ENCODE measurements around the gene SPOCK1.

DNA sequence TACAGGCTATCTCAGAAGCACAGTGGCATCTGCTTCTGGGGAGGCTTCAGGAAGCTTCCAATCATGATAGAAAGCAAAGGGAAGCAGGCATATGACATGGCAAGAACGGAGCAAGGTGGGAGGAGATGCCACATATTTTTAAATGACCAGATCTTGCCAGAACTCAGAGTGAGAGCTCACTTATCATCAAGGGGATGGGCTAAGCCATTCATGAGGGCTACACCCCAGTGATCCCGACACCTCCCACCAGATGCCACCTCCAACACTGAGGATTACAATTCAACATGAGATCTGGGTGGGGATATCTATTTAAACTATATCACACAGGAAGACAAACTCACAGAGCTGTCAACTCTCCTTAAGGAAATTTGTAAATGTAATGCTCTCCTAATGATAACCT, 258.8 kb downstream of the SPOCK1 start:
- TF ChIP-seq, protein P1, sequence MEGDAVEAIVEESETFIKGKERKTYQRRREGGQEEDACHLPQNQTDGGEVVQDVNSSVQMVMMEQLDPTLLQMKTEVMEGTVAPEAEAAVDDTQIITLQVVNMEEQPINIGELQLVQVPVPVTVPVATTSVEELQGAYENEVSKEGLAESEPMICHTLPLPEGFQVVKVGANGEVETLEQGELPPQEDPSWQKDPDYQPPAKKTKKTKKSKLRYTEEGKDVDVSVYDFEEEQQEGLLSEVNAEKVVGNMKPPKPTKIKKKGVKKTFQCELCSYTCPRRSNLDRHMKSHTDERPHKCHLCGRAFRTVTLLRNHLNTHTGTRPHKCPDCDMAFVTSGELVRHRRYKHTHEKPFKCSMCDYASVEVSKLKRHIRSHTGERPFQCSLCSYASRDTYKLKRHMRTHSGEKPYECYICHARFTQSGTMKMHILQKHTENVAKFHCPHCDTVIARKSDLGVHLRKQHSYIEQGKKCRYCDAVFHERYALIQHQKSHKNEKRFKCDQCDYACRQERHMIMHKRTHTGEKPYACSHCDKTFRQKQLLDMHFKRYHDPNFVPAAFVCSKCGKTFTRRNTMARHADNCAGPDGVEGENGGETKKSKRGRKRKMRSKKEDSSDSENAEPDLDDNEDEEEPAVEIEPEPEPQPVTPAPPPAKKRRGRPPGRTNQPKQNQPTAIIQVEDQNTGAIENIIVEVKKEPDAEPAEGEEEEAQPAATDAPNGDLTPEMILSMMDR (conservative IDR thresholded peaks at IDR 0.05; ENCODE audit: low read depth, low read length), result no peak
- TF ChIP-seq EZH2 (IDR thresholded peaks at IDR 0.05; ENCODE audit: low read length, unreplicated experiment) (no peak), EZH2phosphoT487 (IDR thresholded peaks at IDR 0.05; ENCODE audit: borderline replicate concordance, low read length) (no peak)
